ENCODE data around the gene ASB1. TPM values are rescaled to one million over a fixed set of nuclear protein-coding genes. Genes with fewer than 3 reads are reported as not detected.

The ASB1 gene
- polyA plus RNA-seq, 1 donor (not counting 4 experiments of a cell fraction or from before 2014, with no cell fraction given): 13.0 TPM

DNA sequence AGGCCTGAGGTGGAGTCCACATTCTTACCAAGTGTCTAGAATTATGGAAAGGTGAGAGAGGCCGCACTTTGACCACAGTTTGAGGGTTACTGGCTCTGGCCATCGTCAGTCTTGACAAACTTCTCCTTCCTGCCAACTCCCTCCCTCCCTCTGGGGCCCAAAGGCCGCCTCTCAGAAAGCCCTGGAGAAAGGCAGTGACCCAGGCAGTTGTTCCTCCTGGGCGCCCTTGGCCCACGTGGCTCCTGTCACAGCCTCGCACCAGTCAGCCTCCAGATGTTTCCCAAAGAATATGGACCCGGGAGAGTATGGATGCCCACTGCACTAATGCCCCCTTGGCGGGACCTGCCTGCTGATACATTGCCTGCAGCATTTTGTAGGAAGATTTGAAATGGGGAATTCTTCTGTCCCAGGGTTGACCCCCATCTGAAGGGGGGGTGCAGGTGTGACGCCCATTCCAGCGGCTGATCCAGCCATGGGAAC lies 61.7 kb downstream of the ASB1 start:
- no peak for TF ChIP-seq EZH2 (IDR thresholded peaks at IDR 0.05; ENCODE audit: low read length)
- TF ChIP-seq, protein P1, sequence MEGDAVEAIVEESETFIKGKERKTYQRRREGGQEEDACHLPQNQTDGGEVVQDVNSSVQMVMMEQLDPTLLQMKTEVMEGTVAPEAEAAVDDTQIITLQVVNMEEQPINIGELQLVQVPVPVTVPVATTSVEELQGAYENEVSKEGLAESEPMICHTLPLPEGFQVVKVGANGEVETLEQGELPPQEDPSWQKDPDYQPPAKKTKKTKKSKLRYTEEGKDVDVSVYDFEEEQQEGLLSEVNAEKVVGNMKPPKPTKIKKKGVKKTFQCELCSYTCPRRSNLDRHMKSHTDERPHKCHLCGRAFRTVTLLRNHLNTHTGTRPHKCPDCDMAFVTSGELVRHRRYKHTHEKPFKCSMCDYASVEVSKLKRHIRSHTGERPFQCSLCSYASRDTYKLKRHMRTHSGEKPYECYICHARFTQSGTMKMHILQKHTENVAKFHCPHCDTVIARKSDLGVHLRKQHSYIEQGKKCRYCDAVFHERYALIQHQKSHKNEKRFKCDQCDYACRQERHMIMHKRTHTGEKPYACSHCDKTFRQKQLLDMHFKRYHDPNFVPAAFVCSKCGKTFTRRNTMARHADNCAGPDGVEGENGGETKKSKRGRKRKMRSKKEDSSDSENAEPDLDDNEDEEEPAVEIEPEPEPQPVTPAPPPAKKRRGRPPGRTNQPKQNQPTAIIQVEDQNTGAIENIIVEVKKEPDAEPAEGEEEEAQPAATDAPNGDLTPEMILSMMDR (optimal IDR thresholded peaks at IDR 0.05 in 1 of 3, IDR thresholded peaks at IDR 0.05 in 1 of 3, conservative IDR thresholded peaks at IDR 0.05 in 1 of 3; ENCODE audit: extremely low read depth in 1 of 3, insufficient read depth in 2 of 3, low read length in 3 of 3): no peak
- H3K27ac ChIP-seq (ENCODE audit: control insufficient read depth, insufficient read depth, low read length): no peak overlapping the region
- no peaks in the 10 kb centered on the region for H3K4me1 ChIP-seq (ENCODE audit: control insufficient read depth, extremely low read depth, insufficient read depth, low read length)
- dilution Hi-C loops (cut with MboI; ENCODE audit: extremely low pct_ligation_motif_present, low sequenced_read_pairs): no loop called here
- no peak overlapping the region for H2AFZ ChIP-seq (ENCODE audit: control insufficient read depth, low read length)
- H3K4me2 ChIP-seq (ENCODE audit: control insufficient read depth, extremely low read depth, insufficient read depth, low read depth, low read length): no peak overlapping the region
- H4K20me1 ChIP-seq (ENCODE audit: control insufficient read depth, extremely low read depth, insufficient read depth, low read length): peaks cover 3% of the 10 kb centered on the region
- DNase-seq (ENCODE audit: low read depth, low spot score) (no peak), FAIRE-seq (no peak)
- no peaks in the 10 kb centered on the region for H3K36me3 ChIP-seq (ENCODE audit: control insufficient read depth in 2 of 2, extremely low read depth in 1 of 2, insufficient read depth in 2 of 2, low read length in 2 of 2)
- H3K9ac ChIP-seq (ENCODE audit: control insufficient read depth, extremely low read depth, insufficient read depth, low read length): no peak overlapping the region
- H3K4me3 ChIP-seq (ENCODE audit: control insufficient read depth in 2 of 3, extremely low read depth in 1 of 3, insufficient read depth in 2 of 3, low read depth in 1 of 3, low read length in 3 of 3): no peak overlapping the region
- H3K27me3 ChIP-seq (ENCODE audit: control insufficient read depth, extremely low read depth, insufficient read depth, low read length): no peaks in the 10 kb centered on the region
- H3K9me1 ChIP-seq (ENCODE audit: control insufficient read depth, extremely low read depth, insufficient read depth, low read length): no peaks in the 10 kb centered on the region
- H3K79me2 ChIP-seq (ENCODE audit: control insufficient read depth, insufficient read depth, low read length): no peaks in the 10 kb centered on the region
- H3K9me3 ChIP-seq (ENCODE audit: control insufficient read depth, low read depth, low read length): peaks cover 2% of the 10 kb centered on the region

DNA sequence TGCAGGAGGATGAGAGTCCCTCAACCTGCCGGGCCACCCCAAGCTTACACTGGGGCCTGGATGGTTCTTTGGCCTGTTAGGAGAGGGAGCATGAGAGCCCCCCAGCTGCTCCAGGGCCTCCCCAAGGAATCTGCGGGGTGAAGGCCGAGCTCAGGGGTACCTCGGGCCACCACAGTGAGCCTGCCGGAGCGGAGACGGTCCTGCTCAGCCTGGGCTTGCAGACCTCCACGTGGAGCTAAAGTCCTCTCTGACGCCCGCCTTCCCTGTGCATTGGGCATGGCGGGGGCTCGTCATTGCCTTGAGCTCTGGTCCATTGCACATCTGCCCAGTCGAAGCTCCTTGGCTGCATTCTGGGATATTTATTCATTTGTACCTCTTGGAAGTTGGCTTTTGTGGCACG lies 62.7 kb downstream of the ASB1 start:
- no peak overlapping the region for H3K4me2 ChIP-seq (ENCODE audit: control insufficient read depth, extremely low read depth, insufficient read depth, low read depth, low read length)
- no peaks in the 10 kb centered on the region for H3K79me2 ChIP-seq (ENCODE audit: control insufficient read depth, insufficient read depth, low read length)
- dilution Hi-C loops (cut with MboI; ENCODE audit: extremely low pct_ligation_motif_present, low sequenced_read_pairs): no loop called here
- H2AFZ ChIP-seq (ENCODE audit: control insufficient read depth, low read length): no peak overlapping the region
- H3K9me3 ChIP-seq (ENCODE audit: control insufficient read depth, low read depth, low read length): peaks cover 2% of the 10 kb centered on the region
- H4K20me1 ChIP-seq (ENCODE audit: control insufficient read depth, extremely low read depth, insufficient read depth, low read length): peaks cover 3% of the 10 kb centered on the region
- DNase-seq (ENCODE audit: low read depth, low spot score) (no peak), FAIRE-seq (no peak)
- no peaks in the 10 kb centered on the region for H3K4me1 ChIP-seq (ENCODE audit: control insufficient read depth, extremely low read depth, insufficient read depth, low read length)
- TF ChIP-seq, protein P1 (optimal IDR thresholded peaks at IDR 0.05 in 1 of 3, IDR thresholded peaks at IDR 0.05 in 1 of 3, conservative IDR thresholded peaks at IDR 0.05 in 1 of 3; ENCODE audit: extremely low read depth in 1 of 3, insufficient read depth in 2 of 3, low read length in 3 of 3): no peak
- no peak for TF ChIP-seq EZH2 (IDR thresholded peaks at IDR 0.05; ENCODE audit: low read length)
- no peaks in the 10 kb centered on the region for H3K9me1 ChIP-seq (ENCODE audit: control insufficient read depth, extremely low read depth, insufficient read depth, low read length)
- no peaks in the 10 kb centered on the region for H3K27me3 ChIP-seq (ENCODE audit: control insufficient read depth, extremely low read depth, insufficient read depth, low read length)
- H3K4me3 ChIP-seq (ENCODE audit: control insufficient read depth in 2 of 3, extremely low read depth in 1 of 3, insufficient read depth in 2 of 3, low read depth in 1 of 3, low read length in 3 of 3): no peak overlapping the region
- no peak overlapping the region for H3K27ac ChIP-seq (ENCODE audit: control insufficient read depth, insufficient read depth, low read length)
- H3K9ac ChIP-seq (ENCODE audit: control insufficient read depth, extremely low read depth, insufficient read depth, low read length): no peak overlapping the region
- no peaks in the 10 kb centered on the region for H3K36me3 ChIP-seq (ENCODE audit: control insufficient read depth in 2 of 2, extremely low read depth in 1 of 2, insufficient read depth in 2 of 2, low read length in 2 of 2)

All from keratinocyte (primary cell).